Endothelial cell (in vitro differentiated cells): ENCODE data around the gene ARHGAP24. TPM values are rescaled to one million over a fixed set of nuclear protein-coding genes. Genes with fewer than 3 reads are reported as not detected.

Experiments used
- DNase-seq: peaks from one replicate; pipeline ENCODE4 v3.0.0; 2021; ENCODE audit warnings: low spot score
- H3K27ac Mint-ChIP-seq: one replicate; pipeline ENCODE4 v1.8.0; 2021; ENCODE audit warnings: mixed read lengths, inconsistent platforms; ENCODE audit not compliant: unreplicated experiment
- H3K27me3 Mint-ChIP-seq: one replicate; pipeline ENCODE4 v1.8.0; 2021; ENCODE audit warnings: mild to moderate bottlenecking, moderate library complexity, mixed read lengths, inconsistent platforms; ENCODE audit not compliant: unreplicated experiment
- H3K36me3 Mint-ChIP-seq: one replicate; pipeline ENCODE4 v1.8.0; 2021; ENCODE audit warnings: mild to moderate bottlenecking, low read depth, mixed read lengths, inconsistent platforms; ENCODE audit not compliant: unreplicated experiment
- H3K4me1 Mint-ChIP-seq: one replicate; pipeline ENCODE4 v1.8.0; 2021; ENCODE audit warnings: mild to moderate bottlenecking, mixed read lengths, inconsistent platforms; ENCODE audit not compliant: unreplicated experiment
- H3K4me3 Mint-ChIP-seq: one replicate; pipeline ENCODE4 v1.8.0; 2021; ENCODE audit warnings: mild to moderate bottlenecking, mixed read lengths, inconsistent platforms; ENCODE audit not compliant: unreplicated experiment
- H3K9me3 Mint-ChIP-seq: one replicate; pipeline ENCODE4 v1.8.0; 2021; ENCODE audit warnings: mixed read lengths, inconsistent platforms; ENCODE audit not compliant: unreplicated experiment
- CTCF ChIP-seq: fragments of 200-600 bp; sonication (generic); IDR thresholded peaks from one replicate; pipeline ENCODE4 v1.5.0; 2021; ENCODE audit warnings: antibody characterized with exemption; ENCODE audit not compliant: unreplicated experiment
- total RNA-seq: library from RNA; stranded (reverse); fragmentation: NEBNext Ultra II Directional; extraction: Animal tissue kit (Norgen Biotek cat#: 25700); gene quantifications from one replicate; pipeline ENCODE4 v1.2.1, GENCODE V29; 2021; ENCODE audit not compliant: unreplicated experiment

Gene ARHGAP24
- total RNA-seq, 1 donor from 2014 or later = 5.0 TPM

GRCh38 chr4:85737254-85737653 is 262.3 kb downstream of the ARHGAP24 start:
- no peak for DNase-seq
- peaks cover 3% of the 10 kb centered on the region for H3K4me1 Mint-ChIP-seq
- H3K4me3 Mint-ChIP-seq = no peak overlapping the region
- no peaks in the 10 kb centered on the region for H3K36me3 Mint-ChIP-seq
- H3K9me3 Mint-ChIP-seq = no peaks in the 10 kb centered on the region
- H3K27me3 Mint-ChIP-seq = peaks cover 4% of the 10 kb centered on the region
- TF ChIP-seq CTCF = no peak
- H3K27ac Mint-ChIP-seq = no peak overlapping the region

- Mint-ChIP-seq H3K9me3 (no peaks in the 10 kb centered on the region), H3K4me3 (no peak overlapping the region), H3K27me3 (peaks cover 4% of the 10 kb centered on the region), H3K27ac (no peak overlapping the region), H3K36me3 (no peaks in the 10 kb centered on the region), H3K4me1 (peaks cover 3% of the 10 kb centered on the region)
- no peak for DNase-seq
- TF ChIP-seq CTCF = no peak
Observed at GRCh38 chr4:85738721-85739120, 263.8 kb downstream of the ARHGAP24 start.

- Mint-ChIP-seq H3K4me1 (peaks cover 3% of the 10 kb centered on the region), H3K4me3 (no peak overlapping the region), H3K9me3 (no peaks in the 10 kb centered on the region), H3K36me3 (no peaks in the 10 kb centered on the region), H3K27me3 (peaks cover 4% of the 10 kb centered on the region), H3K27ac (no peak overlapping the region)
- TF ChIP-seq CTCF = no peak
- no peak for DNase-seq
Observed at GRCh38 chr4:85740431-85740861, 265.5 kb downstream of the ARHGAP24 start.

GRCh38 chr4:85741381-85741780 is 266.4 kb downstream of the ARHGAP24 start:
- Mint-ChIP-seq H3K9me3 (no peaks in the 10 kb centered on the region), H3K27ac (no peak overlapping the region), H3K4me1 (peaks cover 3% of the 10 kb centered on the region), H3K27me3 (peaks cover 4% of the 10 kb centered on the region), H3K4me3 (no peak overlapping the region), H3K36me3 (no peaks in the 10 kb centered on the region)
- DNase-seq = no peak
- TF ChIP-seq CTCF = no peak

- no peak overlapping the region for H3K4me3 Mint-ChIP-seq
- H3K36me3 Mint-ChIP-seq = no peaks in the 10 kb centered on the region
- no peaks in the 10 kb centered on the region for H3K9me3 Mint-ChIP-seq
- DNase-seq = no peak
- no peak for TF ChIP-seq CTCF
- H3K27me3 Mint-ChIP-seq = peaks cover 4% of the 10 kb centered on the region
- peaks cover 1% of the 10 kb centered on the region for H3K4me1 Mint-ChIP-seq
- no peak overlapping the region for H3K27ac Mint-ChIP-seq
Observed at GRCh38 chr4:85741921-85742591, 267.1 kb downstream of the ARHGAP24 start.
